HG02642 (cell line): ENCODE results near the gene MRPS35.

Experiments
- ATAC-seq: cut with Tn5 transposase; IDR thresholded peaks from one replicate; pipeline ENCODE4 v1.9.1; 2021; ENCODE audit warnings: mild to moderate bottlenecking; ENCODE audit not compliant: unreplicated experiment, poor library complexity

The MRPS35 gene

GRCh38 chr12:27771481-27772327 lies 61.1 kb downstream of the MRPS35 start:
- ATAC-seq: no peak

DNA sequence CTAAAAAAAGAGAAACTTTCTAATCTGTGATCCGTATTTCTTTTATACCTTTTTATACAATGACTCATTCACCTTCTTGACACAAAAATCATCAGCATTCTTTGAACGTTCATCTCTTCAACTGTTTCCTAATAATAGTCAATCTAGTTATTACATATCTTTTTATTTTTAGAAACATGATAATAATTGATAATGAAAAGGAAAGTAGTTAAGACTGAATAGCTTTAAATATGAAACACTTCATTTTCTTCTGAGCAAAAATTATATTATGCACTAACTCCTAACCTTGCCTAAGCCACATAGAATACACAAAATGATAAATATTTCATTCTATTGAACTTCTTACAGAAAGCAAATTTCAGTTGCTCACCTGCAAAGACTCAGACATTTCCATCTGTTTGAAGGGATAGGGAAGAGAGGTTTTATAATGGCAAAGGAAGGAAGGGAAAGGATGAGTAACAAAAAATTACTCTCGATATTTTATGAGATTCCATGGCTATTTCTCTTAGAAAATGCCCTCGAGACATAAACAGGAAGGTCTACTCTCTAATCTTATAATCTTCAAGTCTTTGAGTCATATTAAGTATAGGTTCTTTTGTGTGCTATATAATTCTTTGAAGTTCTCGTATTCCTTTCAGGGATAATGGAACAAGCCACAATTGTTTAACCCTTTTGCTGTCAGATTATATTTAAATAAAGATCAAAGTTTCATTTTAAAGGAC lies 61.9 kb downstream of the MRPS35 start:
- no peak for ATAC-seq

DNA sequence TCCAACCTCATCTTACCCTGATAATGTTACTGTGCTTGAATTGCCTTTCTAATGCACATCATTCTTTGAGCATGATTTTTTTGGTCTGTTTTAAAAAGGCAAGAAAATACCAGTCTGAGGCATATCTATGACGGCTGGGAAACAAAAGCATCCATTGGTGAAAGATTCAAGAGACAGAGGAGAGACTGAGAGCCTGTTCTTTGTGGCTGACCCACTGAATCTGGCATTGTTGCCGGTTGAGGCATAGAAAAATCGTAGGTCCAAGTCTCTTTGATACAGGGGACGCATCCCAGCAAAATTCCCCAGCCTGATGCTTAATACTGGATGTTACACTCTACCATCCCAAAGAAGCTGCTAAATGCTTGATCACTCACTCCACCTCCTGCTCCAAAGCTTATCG lies 66.5 kb downstream of the MRPS35 start:
- no peak for ATAC-seq

DNA sequence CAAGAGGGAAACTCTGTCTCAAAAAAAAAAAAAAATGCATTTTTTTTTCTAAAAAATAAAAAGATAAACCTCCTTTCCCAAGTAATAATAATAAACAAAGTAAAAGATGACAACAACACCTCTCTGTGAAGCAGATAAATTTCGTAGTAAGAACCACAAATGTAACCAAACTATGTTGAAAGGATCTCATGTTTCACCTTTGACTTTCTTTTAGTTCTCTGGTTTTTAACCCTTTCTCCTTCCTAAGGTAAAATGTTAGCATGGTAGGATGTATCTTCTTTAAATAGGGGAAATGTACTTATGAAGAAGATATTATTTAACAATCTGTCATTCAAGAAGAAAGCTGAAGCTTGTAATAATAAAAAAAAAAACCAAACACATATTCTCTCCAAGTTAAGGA lies 67.6 kb downstream of the MRPS35 start:
- no peak for ATAC-seq

DNA sequence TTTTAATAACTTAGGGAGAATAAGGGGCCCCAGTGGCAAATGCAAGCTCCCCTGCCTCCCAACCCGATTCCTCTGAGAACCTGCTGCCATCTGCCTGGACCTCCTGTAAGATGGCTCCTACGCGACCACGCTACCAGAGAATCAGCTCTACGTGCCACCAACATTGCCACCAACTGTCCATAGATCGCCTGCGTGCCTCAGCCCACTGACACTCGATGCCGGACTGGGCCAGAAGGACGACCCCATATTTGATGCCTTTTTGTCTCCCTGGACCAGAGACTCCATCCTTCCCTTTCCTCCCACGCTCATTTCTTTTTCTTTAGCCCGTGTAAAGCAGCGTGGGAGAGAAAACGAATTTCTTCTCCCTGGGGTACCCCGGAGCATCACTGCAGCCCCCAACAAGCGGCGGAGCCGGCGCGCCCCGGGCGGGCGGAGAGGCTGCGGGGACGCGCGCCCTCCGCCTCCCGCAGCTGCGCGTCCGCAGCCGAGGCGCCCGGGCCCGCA lies 68.8 kb downstream of the MRPS35 start:
- ATAC-seq: peak; percentile 18

DNA sequence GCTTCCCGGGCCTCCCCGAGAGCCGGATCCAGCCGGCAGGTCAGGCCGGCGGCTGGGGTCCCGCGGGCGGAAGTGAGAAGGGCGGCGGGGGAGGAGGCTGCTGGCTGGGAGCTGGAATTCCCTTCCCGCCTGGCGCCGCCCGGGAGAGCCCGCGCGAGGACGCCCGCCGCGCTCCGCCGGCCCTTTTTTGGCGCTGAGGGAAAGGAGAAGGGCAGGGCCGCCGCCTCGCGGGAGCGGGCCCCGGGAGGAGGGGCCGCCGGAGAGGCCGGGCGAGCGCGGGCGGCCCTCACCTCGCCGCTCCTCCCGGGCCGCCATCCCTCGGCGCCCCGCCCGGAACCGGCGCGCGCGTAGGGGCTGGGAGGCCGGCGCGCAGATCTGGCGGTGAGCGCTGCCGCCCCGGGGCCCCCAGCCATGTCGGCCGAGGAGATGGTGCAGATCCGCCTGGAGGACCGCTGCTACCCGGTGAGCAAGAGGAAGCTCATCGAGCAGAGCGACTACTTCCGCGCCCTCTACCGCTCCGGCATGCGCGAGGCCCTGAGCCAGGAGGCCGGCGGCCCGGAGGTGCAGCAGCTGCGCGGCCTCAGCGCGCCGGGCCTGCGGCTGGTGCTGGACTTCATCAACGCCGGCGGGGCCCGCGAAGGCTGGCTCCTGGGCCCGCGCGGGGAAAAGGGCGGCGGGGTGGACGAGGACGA lies 69.4 kb downstream of the MRPS35 start, which contains the start of the genes KLHL42 and MANSC4:
Gene KLHL42, plus strand, starts transcription at position 314 of the 692 bp plus-strand sequence. Its CDS starts 98 bp downstream, at position 412.
Gene MANSC4, minus strand, starts transcription at position 317 of the 692 bp plus-strand sequence. CDS start 8,960 bp downstream, outside the sequence.
- peak; percentile 81 for ATAC-seq

DNA sequence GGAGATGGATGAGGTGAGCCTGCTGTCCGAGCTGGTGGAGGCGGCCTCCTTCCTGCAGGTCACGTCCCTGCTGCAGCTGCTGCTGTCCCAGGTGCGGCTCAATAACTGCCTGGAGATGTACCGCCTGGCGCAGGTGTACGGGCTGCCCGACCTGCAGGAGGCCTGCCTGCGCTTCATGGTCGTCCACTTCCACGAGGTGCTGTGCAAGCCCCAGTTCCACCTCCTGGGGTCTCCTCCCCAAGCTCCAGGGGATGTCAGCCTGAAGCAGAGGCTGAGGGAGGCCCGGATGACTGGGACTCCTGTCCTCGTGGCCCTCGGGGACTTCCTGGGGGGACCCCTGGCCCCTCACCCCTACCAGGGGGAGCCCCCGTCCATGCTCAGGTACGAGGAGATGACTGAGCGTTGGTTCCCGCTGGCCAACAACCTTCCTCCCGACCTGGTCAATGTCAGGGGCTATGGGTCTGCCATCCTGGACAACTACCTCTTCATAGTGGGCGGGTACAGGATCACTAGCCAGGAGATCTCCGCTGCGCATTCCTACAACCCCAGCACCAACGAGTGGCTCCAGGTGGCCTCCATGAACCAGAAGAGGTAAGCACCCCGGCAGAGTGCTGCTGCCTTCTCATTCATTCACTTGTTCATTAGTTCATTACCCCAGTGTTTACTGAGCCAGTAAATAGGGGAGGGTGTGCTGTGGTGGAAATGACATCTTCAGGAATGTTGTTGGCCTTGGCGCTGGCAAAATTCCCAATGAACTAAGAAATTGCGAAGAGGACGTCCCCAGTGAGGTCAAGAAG lies 70.2 kb downstream of the MRPS35 start:
- ATAC-seq: peak; percentile 36

DNA sequence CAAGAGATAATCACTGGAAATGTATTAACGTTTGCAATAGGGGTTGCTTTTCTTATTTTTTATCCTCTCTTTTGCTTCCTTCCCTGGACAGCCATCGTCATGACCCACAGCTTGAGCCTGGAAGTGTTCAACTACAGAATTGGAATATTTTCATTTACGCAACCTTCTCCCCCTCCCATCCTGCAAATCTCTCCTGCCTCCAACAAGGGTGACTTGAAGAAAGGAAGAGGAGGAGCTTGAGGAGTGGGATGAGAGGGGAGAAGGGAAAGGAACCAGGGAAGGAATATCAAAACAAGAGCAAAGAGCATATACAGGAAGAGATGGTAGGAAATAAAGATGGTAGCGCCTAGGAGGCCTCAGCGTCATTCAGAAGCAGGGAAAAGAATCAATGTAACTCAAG lies 71.0 kb downstream of the MRPS35 start:
- ATAC-seq: no peak

GRCh38 chr12:27782481-27782880 lies 71.8 kb downstream of the MRPS35 start:
- ATAC-seq: no peak

GRCh38 chr12:27785882-27786570 lies 75.4 kb downstream of the MRPS35 start:
- no peak for ATAC-seq

GRCh38 chr12:27787559-27787958 lies 76.9 kb downstream of the MRPS35 start:
- no peak for ATAC-seq

DNA sequence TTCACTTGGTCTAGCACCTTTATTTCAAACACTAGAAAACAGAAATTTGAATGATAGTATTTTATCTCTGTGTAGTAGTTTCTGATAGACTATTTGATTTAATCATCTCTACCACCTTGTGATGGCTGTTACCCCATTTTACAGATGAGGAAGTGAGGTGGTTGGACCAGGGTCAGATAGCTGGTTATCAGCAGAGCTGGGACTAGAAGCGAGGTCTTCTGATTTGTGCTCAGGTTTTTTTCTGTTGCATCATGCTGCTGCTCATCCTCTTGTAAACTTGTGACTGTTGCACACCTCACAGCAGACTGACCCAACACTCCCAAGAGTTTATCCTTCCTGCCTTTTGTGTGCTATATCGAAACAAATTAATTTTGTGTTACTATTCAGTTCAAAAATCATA lies 79.5 kb downstream of the MRPS35 start:
- ATAC-seq: no peak

GRCh38 chr12:27794818-27795584 lies 84.4 kb downstream of the MRPS35 start:
- no peak for ATAC-seq

DNA sequence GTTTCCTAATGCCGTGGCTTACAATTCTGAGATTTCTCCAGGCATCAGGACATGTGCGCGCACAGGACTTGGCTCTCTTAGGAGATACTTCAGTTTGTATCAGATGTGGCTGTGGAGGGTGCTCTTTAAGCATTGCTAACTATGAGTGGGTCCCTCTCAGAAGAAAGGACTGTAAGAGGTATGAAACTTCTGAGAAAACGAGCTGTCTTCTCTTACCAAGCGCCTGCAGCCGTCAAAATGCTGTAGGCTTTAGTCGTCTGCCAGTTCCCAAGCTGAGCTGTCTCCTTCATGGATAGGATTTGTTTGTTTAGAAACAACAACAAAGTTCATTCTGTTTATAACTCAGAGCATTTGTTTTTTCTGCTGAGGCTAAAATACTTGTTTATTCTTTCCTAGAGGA lies 85.5 kb downstream of the MRPS35 start:
- no peak for ATAC-seq

DNA sequence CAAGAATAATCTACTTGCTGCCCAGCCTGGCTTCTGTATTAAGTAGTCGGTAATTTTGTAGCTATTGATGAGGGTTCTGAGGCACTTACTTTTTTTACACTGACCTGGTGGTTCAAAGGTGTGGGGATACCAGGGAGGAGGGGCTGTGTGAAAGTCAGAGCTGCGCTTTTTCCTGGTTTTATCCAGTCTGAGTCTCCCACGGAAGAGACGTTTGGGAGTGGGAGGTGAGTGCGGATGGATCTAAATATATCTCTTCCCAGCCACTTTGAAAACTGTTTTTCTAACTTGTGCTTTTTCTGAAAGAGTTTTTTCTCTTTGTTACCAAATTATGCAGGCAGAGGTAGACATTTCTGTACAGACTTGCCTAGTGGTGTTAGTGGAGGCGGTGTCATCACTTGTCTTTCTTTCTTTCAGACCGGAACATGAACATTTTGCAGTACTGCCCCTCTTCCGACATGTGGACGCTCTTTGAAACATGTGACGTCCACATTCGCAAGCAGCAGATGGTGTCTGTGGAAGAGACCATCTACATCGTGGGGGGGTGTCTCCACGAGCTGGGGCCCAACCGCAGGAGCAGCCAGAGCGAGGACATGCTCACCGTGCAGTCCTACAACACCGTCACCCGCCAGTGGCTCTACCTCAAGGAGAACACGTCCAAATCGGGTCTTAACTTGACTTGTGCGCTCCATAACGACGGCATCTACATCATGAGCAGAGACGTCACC lies 86.8 kb downstream of the MRPS35 start:
- ATAC-seq: no peak

DNA sequence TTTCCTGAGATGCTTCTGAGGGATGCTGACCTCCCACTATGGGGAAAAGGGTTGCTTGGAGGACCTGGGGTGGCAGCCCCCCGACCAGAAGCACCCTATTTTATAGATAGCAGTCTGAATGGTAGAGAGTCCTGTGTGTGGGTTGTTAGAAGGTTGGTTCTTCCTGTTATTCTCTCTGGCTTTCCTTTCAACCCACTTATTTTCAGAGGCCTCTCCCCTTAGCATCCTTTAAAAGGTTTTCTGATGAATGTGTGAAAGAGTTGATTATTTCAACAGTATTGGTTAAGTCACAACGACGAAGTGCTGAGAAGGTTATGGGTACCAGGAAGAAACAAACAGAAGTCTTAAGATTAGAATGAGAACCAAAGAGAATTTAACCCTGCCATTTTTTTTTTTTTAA lies 90.2 kb downstream of the MRPS35 start:
- ATAC-seq: no peak

DNA sequence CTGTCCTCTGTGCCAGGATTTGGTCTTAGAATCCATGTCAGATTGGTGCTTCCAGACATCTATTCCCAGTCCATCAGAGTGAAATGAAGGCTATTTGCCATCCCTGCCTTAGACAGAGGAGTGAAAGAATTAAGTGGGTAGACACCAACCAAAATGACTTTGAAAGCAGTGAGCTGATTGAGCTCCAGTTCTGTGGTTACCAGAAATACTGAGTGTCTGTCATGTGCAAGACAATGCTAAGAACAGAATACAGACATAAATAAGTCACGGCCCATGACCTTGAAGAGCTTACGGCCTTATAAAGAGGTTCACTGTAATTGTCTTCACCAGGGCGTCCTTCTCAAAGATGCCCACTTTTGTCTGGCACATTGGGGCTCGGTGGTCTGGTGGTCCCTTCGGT lies 91.0 kb downstream of the MRPS35 start:
- ATAC-seq: no peak

GRCh38 chr12:27802511-27802910 lies 91.9 kb downstream of the MRPS35 start:
- ATAC-seq: no peak
